ENCODE results near the gene PCDHGC3.

PCDHGC3 gene

DNA sequence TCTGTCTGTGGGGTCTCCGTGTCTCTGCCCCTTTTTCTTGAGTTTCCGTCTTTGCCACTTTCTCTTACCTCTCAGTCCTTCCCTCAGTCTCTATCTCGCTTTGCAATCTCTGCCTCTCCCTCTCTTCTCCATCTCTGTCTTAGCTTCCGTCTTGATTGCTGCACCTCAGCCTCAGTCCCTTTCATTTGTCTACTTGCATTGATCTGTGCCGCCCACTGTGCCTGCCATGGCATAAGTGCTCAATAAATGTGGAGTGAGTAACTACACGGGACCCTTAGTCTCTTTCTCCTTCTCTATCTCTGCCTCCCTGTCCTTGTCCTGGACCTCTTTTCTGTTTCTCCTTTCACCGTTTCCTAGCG, 19.7 kb downstream of the PCDHGC3 start:
- DNase-seq (ENCODE audit: low read depth) = no peak
- no peak overlapping the region for H3K4me3 ChIP-seq (ENCODE audit: low read depth, low read length)
- TF ChIP-seq, protein P1, sequence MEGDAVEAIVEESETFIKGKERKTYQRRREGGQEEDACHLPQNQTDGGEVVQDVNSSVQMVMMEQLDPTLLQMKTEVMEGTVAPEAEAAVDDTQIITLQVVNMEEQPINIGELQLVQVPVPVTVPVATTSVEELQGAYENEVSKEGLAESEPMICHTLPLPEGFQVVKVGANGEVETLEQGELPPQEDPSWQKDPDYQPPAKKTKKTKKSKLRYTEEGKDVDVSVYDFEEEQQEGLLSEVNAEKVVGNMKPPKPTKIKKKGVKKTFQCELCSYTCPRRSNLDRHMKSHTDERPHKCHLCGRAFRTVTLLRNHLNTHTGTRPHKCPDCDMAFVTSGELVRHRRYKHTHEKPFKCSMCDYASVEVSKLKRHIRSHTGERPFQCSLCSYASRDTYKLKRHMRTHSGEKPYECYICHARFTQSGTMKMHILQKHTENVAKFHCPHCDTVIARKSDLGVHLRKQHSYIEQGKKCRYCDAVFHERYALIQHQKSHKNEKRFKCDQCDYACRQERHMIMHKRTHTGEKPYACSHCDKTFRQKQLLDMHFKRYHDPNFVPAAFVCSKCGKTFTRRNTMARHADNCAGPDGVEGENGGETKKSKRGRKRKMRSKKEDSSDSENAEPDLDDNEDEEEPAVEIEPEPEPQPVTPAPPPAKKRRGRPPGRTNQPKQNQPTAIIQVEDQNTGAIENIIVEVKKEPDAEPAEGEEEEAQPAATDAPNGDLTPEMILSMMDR (IDR thresholded peaks at IDR 0.05; ENCODE audit: insufficient read depth, low read depth, low read length, missing control alignments) = no peak

DNA sequence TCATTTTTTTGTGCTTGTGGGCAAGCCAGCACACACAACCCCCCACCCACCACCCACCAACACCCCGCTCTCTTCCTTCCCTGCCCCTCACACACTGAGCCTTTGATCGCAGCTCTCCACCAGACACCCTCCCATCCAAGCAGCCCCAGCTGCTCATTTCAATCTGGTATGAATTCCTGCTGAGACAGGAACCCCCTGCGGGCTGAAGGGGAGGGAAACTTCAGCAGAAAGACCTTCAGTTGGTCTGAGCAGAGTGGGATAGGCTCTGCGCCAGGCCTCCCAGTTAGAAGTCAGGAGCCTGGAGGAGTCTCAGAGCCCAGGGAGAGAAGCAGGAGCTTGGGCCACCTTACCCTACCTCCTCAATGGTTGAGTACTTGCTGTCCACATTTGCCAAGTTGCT, 20.3 kb downstream of the PCDHGC3 start:
- no peak for DNase-seq (ENCODE audit: low read depth)
- H3K4me3 ChIP-seq (ENCODE audit: low read depth, low read length) = no peak overlapping the region
- TF ChIP-seq, protein P1 (IDR thresholded peaks at IDR 0.05; ENCODE audit: insufficient read depth, low read depth, low read length, missing control alignments) = no peak

DNA sequence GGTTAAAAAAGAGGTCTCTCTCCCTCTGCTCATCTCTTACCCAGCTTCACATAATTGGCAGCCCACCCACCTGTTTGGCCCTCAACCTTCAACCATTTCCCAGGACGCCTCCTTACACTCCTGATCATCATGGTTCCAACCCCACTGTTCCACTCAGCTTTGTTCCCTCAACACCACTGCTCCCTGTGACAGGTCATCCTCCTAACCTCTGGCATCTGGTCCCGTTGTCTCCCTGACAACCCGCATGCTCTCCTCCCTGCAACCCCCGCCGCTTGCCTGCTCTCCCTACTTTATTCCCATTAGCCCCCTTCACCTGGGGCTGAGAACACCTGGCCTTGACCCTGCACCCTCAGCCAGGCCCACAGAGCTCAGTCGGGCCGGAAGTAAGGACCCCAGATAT, 26.0 kb downstream of the PCDHGC3 start:
- DNase-seq (ENCODE audit: low read depth) = no peak
- TF ChIP-seq, protein P1 (IDR thresholded peaks at IDR 0.05; ENCODE audit: insufficient read depth, low read depth, low read length, missing control alignments) = no peak
- no peak overlapping the region for H3K4me3 ChIP-seq (ENCODE audit: low read depth, low read length)

DNA sequence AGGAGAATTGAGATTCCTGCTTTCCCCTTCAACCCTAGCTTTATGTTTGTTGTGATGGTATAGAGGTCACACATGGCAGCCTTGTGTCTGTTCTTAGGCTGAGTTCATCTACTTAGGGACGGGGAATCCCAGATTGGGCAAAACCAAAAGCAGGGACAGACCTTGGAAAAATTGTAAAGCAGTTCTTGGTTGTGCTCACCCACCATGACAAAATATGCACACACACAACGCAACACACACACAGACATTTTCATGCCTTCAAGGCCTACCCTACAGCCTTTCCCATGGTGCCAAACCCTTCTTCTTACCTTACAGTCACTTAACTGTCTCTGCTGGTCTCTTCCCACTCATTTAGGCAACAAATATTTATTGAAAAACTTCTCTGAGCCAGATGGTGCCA, 27.9 kb downstream of the PCDHGC3 start:
- H3K4me3 ChIP-seq (ENCODE audit: low read depth, low read length) = no peak overlapping the region
- TF ChIP-seq, protein P1 (IDR thresholded peaks at IDR 0.05; ENCODE audit: insufficient read depth, low read depth, low read length, missing control alignments) = no peak
- DNase-seq (ENCODE audit: low read depth) = no peak

DNA sequence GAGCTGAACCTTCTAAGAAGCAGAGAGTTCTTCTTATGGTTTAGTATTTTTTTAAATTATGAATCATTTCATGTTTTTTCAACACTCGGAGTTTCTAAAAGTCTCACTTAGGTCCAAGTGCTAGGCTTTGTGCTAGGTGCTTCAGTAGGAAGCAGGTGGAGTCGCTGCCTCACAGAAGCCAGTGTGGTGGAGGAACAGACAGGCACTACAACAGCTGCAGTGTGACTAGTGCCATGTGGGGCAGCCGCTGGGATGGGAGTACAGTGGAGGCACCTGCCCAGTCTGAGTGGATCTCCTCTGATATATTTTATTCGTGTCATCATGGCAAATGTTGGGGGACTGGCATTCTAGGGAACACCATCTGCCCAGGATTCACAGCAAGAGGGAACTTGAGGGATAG, 28.4 kb downstream of the PCDHGC3 start:
- TF ChIP-seq, protein P1 (IDR thresholded peaks at IDR 0.05; ENCODE audit: insufficient read depth, low read depth, low read length, missing control alignments) = no peak
- DNase-seq (ENCODE audit: low read depth) = no peak
- H3K4me3 ChIP-seq (ENCODE audit: low read depth, low read length) = no peak overlapping the region

DNA sequence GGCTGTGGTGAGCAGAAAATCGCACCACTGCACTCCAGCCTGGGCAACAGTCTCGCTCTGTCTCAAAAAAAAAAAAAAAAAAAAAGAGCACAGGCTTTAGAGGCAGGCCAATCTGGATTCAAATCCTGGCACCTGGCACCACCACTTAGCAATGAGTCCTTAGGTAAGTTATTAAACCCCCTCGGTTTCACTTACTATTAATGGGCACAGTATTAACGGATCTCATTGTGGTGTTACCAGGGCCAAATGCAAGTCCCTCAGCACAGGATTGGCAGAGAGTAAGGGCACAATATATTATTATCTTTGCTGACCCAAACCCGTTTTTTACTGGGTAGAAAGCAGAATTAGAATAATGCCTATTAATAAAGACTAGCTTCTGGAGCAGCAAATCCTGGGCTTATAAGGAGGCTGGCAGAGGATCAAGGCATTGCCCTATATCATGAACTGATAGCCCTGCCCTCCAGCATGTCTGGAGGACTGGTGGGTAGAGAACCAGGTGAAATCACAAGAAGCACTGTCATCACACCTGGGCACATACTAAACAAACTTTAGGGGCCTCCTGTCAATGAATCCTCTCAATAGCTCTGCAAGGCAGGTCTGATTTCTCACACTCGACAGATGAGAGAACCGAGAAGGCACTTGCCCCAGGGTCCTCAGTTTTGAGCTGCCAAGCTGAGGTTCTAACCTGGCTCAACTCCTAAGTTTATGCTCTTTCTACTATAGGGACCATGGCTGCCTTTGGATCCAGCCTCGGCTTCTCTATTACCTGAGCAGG, 30.8 kb downstream of the PCDHGC3 start:
- H3K4me3 ChIP-seq (ENCODE audit: low read depth, low read length) = no peak overlapping the region
- TF ChIP-seq, protein P1 (IDR thresholded peaks at IDR 0.05; ENCODE audit: insufficient read depth, low read depth, low read length, missing control alignments) = no peak
- DNase-seq (ENCODE audit: low read depth) = no peak

All from GM12865 (cell line).